Measurements from ENCODE around the gene IFFO2. TPM values are rescaled to one million over a fixed set of nuclear protein-coding genes. Genes with fewer than 3 reads are reported as not detected.

IFFO2 gene
- total and polyA plus RNA-seq, 2 of the 8 experiments (the other 6 are each of a cell fraction or from before 2014, with no cell fraction given): 6.6 to 10.4 TPM

GRCh38 chr1:18978706-18979105 lies 22.2 kb upstream of the IFFO2 start:
- WGBS, 2 experiments (ENCODE audit: extremely low coverage in 1 of 2, insufficient coverage in 1 of 2, insufficient read length in 1 of 2, insufficient replicate concordance in 2 of 2, low coverage in 1 of 2, low lambda C conversion rate in 2 of 2, missing lambda C conversion rate in 1 of 2): 73% methylated on average over 2 of the region's 2 CpGs; no CpG with 5 or more reads in 1 of the 2 experiments

More at GRCh38 chr1:18978706-18979105, 22.2 kb upstream of the IFFO2 start:
- DNase-seq (ENCODE audit: low read depth in 1 of 2, low spot score in 2 of 2): no peak
- H3K79me1 ChIP-seq (ENCODE audit: low read depth, low read length): no peaks in the 10 kb centered on the region; the same call in 1 of the 2 replicates
- no peak overlapping the region for H4K5ac ChIP-seq (ENCODE audit: insufficient read length, low read depth, low read length)
- H2BK12ac ChIP-seq (ENCODE audit: low read depth, low read length): no peak overlapping the region
- no peaks in the 10 kb centered on the region; a peak in 1 of 8 replicates for H3K36me3 ChIP-seq (ENCODE audit: control insufficient read depth in 2 of 4, insufficient read depth in 4 of 4, low read length in 3 of 4)
- ChIA-PET CTCF (ENCODE audit: partially characterized antibody) (interaction anchor here (1.6 kb wide), 1 partner anchor 33 kb away, joined by 3 read pairs; no protein-coding TSS in a partner anchor), POLR2A (ENCODE audit: partially characterized antibody) (no interaction called here)
- H3K27ac ChIP-seq (ENCODE audit: low read depth, low read length): no peak overlapping the region
- H3K23ac ChIP-seq (ENCODE audit: insufficient read length): no peak overlapping the region
- H2BK15ac ChIP-seq (ENCODE audit: low read length): no peak overlapping the region
- H3K9me3 ChIP-seq (ENCODE audit: insufficient read depth in 2 of 2, low read depth in 1 of 2, low read length in 1 of 2): no peaks in the 10 kb centered on the region; a peak in 1 of 4 replicates
- no peak overlapping the region for H3K18ac ChIP-seq (ENCODE audit: extremely low read depth, low read length)
- H3K79me2 ChIP-seq (ENCODE audit: control insufficient read depth in 1 of 2, insufficient read depth in 2 of 2, low read length in 2 of 2): no peaks in the 10 kb centered on the region
- TF ChIP-seq PHF8 (conservative IDR thresholded peaks at IDR 0.05; ENCODE audit: low read depth, low read length) (no peak), KDM5A (IDR thresholded peaks at IDR 0.05; ENCODE audit: low read length) (no peak), POLR2AphosphoS5 (IDR thresholded peaks at IDR 0.05; ENCODE audit: low read depth, low read length) (no peak), TEAD4 (IDR thresholded peaks at IDR 0.05; ENCODE audit: low read depth, low read length) (no peak), BCL11A (IDR thresholded peaks at IDR 0.05; ENCODE audit: low read depth in 2 of 2, low read length in 2 of 2) (no peak), KDM1A (IDR thresholded peaks at IDR 0.05; ENCODE audit: borderline replicate concordance, low read length) (no peak), GABPA (IDR thresholded peaks at IDR 0.05; ENCODE audit: borderline replicate concordance, insufficient read depth, low read length) (no peak), TBP (IDR thresholded peaks at IDR 0.05; ENCODE audit: low read depth, low read length) (no peak), ATF3 (IDR thresholded peaks at IDR 0.05; ENCODE audit: insufficient read depth, low read depth, low read length) (no peak), SIX5 (IDR thresholded peaks at IDR 0.05; ENCODE audit: low read depth, low read length) (no peak)
- H4K20me1 ChIP-seq (replicated peaks in 1 of 2; ENCODE audit: control insufficient read depth in 1 of 2, insufficient read depth in 2 of 2, low read length in 2 of 2): no peaks in the 10 kb centered on the region
- no peak overlapping the region for H3K14ac ChIP-seq (ENCODE audit: insufficient read length)
- no peaks in the 10 kb centered on the region for H3K4me1 ChIP-seq (replicated peaks in 1 of 4; ENCODE audit: control insufficient read depth in 3 of 4, insufficient read depth in 4 of 4, low read length in 3 of 4)
- no peaks in the 10 kb centered on the region for H3K23me2 ChIP-seq (ENCODE audit: low read depth, low read length)
- H4K91ac ChIP-seq (replicated peaks; ENCODE audit: insufficient read length, low read length): no peak overlapping the region
- FAIRE-seq: no peak
- no peak overlapping the region for H2BK120ac ChIP-seq (replicated peaks; ENCODE audit: low read depth, low read length)
- no peak overlapping the region for H3K56ac ChIP-seq (replicated peaks; ENCODE audit: insufficient read length, low read depth, low read length)
- no peak overlapping the region for H2BK20ac ChIP-seq (ENCODE audit: low read length)
- no peak overlapping the region for H2AFZ ChIP-seq (ENCODE audit: low read length)
- no peak overlapping the region for H3K4ac ChIP-seq (replicated peaks; ENCODE audit: insufficient read length, low read depth, low read length)
- no peak overlapping the region for H3K9ac ChIP-seq (replicated peaks in 1 of 4; ENCODE audit: extremely low read depth in 1 of 4, low read depth in 3 of 4, low read length in 3 of 4)
- H3K4me3 ChIP-seq (ENCODE audit: extremely low read depth in 1 of 4, insufficient read depth in 2 of 4, low read depth in 3 of 4, low read length in 4 of 4): no peak overlapping the region
- H3K27me3 ChIP-seq (replicated peaks in 1 of 4; ENCODE audit: control insufficient read depth in 3 of 4, extremely low read depth in 1 of 4, insufficient read depth in 3 of 4, low read length in 3 of 4): no peaks in the 10 kb centered on the region
- H2AK5ac ChIP-seq (ENCODE audit: low read depth, low read length): no peak overlapping the region
- H4K8ac ChIP-seq (ENCODE audit: extremely low read depth, insufficient read depth, low read length): no peak overlapping the region
- H2BK5ac ChIP-seq (ENCODE audit: low read depth, low read length): no peak overlapping the region
- H3K4me2 ChIP-seq (ENCODE audit: insufficient read depth in 1 of 2, low read depth in 2 of 2, low read length in 2 of 2): no peak overlapping the region
